ENCODE results near the gene GINS3.

GRCh38 chr16:58449306-58449705, 57.0 kb downstream of the GINS3 start:
- TF ChIP-seq CTCF (conservative IDR thresholded peaks at IDR 0.05; ENCODE audit: low read length) (no peak), EZH2phosphoT487 (IDR thresholded peaks at IDR 0.05; ENCODE audit: borderline replicate concordance) (no peak)

All from Loucy (cell line).